ENCODE measurements around the gene BAK1. TPM values are rescaled to one million over a fixed set of nuclear protein-coding genes. Genes with fewer than 3 reads are reported as not detected.
A peak's percentile ranks its signal among the peaks of the same experiment; 100 is the strongest.

Gene BAK1
- total RNA-seq, 1 donor = 9.9 TPM

DNA sequence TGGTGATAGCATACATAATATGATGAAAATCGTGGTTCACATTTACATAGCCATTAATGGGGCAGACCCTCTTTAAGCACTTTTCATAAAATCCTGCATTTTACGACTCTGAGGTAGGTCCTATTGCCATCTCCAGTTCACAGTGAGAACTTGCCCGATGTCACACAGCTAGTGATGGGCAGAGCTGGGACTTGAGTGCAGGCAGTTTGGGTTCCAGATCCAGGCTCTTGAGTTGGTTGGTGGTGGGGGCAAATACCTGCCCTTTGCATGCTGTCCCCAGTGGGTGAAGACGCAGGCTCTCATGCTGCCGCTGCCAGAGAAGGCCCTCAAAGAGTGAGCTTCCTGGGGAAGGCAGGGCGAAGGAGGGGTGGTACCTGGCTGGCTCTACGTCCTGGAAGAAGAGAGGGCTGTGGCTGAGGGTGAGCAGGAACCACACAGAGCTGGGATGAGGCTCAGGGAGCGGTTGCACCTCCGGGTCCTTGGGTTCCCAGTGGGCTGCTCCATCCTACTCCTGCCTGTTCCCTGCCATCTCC is 6.1 kb upstream of the BAK1 start:
- DNase-seq (ENCODE audit: low read depth) = no peak
- no peak overlapping the region for H3K4me3 ChIP-seq (ENCODE audit: low read depth, low read length)
- TF ChIP-seq, protein P1, sequence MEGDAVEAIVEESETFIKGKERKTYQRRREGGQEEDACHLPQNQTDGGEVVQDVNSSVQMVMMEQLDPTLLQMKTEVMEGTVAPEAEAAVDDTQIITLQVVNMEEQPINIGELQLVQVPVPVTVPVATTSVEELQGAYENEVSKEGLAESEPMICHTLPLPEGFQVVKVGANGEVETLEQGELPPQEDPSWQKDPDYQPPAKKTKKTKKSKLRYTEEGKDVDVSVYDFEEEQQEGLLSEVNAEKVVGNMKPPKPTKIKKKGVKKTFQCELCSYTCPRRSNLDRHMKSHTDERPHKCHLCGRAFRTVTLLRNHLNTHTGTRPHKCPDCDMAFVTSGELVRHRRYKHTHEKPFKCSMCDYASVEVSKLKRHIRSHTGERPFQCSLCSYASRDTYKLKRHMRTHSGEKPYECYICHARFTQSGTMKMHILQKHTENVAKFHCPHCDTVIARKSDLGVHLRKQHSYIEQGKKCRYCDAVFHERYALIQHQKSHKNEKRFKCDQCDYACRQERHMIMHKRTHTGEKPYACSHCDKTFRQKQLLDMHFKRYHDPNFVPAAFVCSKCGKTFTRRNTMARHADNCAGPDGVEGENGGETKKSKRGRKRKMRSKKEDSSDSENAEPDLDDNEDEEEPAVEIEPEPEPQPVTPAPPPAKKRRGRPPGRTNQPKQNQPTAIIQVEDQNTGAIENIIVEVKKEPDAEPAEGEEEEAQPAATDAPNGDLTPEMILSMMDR (IDR thresholded peaks at IDR 0.05; ENCODE audit: insufficient read depth, low read length) = no peak

DNA sequence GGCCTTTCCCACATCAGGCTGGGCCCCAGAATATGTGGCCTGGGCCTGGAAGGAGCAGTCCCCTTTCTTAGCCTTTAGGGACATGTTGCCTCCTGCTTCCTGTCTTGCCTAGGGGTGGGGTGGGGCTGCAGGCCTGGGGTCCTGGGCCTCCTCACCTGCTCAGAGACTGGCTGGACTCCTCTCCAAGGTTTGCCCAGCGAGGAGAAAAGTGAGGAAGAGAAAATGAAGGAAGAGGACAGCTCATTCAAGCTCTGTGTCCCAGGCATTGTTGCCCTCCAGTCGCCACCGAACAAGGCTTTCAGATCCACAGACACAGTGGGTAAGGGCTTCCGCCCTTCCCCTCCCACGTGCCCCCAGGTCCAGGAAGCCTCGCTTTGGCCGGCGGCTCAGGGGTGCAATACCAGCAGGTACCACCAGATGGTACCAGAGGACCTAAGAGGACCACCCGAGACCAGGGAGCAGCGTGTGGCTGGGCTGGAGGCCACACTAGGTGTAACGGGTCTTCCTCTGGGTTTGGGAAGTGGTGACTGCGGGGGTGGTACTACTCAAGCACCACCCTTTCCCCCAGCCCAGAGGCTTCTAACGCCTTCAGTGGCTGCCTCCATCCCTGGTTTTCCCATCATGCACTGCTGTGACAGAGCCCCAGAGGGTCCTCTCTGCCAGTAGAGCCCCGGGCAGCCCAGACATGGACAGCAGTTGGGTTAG is 5.5 kb upstream of the BAK1 start:
- DNase-seq (ENCODE audit: low read depth) = peak; percentile 77
- H3K4me3 ChIP-seq (ENCODE audit: low read depth, low read length) = no peak overlapping the region
- TF ChIP-seq, protein P1 (IDR thresholded peaks at IDR 0.05; ENCODE audit: insufficient read depth, low read length) = peak; percentile 97

GRCh38 chr6:33584700-33585402 is 4.8 kb upstream of the BAK1 start:
- H3K4me3 ChIP-seq (ENCODE audit: low read depth, low read length) = no peak overlapping the region
- TF ChIP-seq, protein P1 (IDR thresholded peaks at IDR 0.05; ENCODE audit: insufficient read depth, low read length) = no peak
- no peak for DNase-seq (ENCODE audit: low read depth)

DNA sequence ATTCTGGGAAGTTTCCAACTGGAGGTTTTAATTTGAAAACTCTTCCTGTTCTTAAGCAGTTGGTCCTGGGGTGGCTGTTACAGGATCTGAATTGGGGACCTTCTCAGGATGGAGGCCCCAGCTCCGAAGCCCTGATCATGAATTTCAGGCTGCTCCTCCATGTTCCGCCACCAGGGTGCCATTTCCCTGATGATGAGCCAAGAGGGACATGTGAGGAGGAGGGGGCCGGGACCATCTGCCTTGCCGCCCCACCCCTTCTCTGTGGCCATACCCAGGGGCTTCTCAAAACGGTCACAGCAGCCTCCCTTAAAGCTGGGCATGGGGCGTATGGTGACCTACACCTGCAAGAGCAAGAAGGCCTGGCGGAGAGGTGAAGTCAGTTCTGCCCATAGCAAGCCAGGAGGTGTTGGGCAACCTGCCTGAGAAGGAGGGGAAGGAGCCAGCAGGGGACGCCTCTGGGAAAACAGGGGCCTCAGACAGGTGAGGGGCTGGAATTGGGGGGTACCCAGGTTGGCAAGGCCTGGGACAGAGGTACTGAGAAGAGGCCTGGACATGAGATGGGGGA is 3.6 kb upstream of the BAK1 start:
- no peak overlapping the region for H3K4me3 ChIP-seq (ENCODE audit: low read depth, low read length)
- TF ChIP-seq, protein P1 (IDR thresholded peaks at IDR 0.05; ENCODE audit: insufficient read depth, low read length) = peak; percentile 38
- no peak for DNase-seq (ENCODE audit: low read depth)

DNA sequence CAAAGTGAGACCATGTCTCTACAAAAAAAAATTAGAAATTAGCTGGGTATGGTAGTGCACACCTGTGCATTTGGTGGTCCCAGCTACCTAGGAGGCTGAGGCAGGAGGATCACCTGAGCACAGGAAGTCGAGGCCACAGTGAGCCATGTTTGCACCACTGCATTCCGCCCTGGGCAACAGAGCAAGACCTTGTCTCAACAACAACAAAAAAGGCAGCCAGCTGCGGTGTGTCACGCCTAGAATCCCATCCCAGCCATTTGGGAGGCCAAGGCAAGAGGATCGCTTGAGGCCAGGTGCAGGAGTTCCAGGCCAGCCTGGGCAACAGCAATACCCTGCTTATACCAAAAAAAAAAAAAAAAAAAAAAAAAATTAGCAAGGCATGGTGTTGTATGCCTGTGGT is 1.1 kb upstream of the BAK1 start:
- TF ChIP-seq, protein P1 (IDR thresholded peaks at IDR 0.05; ENCODE audit: insufficient read depth, low read length) = no peak
- DNase-seq (ENCODE audit: low read depth) = no peak
- H3K4me3 ChIP-seq (ENCODE audit: low read depth, low read length) = no peak overlapping the region

GRCh38 chr6:33578588-33579011 is 1.5 kb downstream of the BAK1 start:
- no peak for DNase-seq (ENCODE audit: low read depth)
- H3K4me3 ChIP-seq (ENCODE audit: low read depth, low read length) = peak overlapping the region; percentile 85
- TF ChIP-seq, protein P1 (IDR thresholded peaks at IDR 0.05; ENCODE audit: insufficient read depth, low read length) = no peak
